Hindlimb muscle (tissue), 1 donor: ENCODE results near the gene NDUFA6. TPM values are rescaled to one million over a fixed set of nuclear protein-coding genes. Genes with fewer than 3 reads are reported as not detected.
A peak's percentile ranks its signal among the peaks of the same experiment; 100 is the strongest.

Source experiments
- DNase-seq: peaks from one replicate; pipeline ENCODE4 v3.0.0-alpha.2; 2013
- polyA plus RNA-seq: library from polyadenylated mRNA; unstranded; fragments of 120-200 nt; gene quantifications from one replicate; pipeline ENCODE4 v1.2.1, GENCODE V29; 2013; ENCODE audit not compliant: insufficient read length

NDUFA6 gene
- polyA plus RNA-seq, 1 donor = 75.3 TPM

GRCh38 chr22:42070517-42071422 is 19.8 kb downstream of the NDUFA6 start, which contains the start of gene NAGA:
Gene NAGA (minus strand): TSS chr22:42070812. CDS start chr22:42070297, 515 bp downstream.
- peak; percentile 97 for DNase-seq

DNA sequence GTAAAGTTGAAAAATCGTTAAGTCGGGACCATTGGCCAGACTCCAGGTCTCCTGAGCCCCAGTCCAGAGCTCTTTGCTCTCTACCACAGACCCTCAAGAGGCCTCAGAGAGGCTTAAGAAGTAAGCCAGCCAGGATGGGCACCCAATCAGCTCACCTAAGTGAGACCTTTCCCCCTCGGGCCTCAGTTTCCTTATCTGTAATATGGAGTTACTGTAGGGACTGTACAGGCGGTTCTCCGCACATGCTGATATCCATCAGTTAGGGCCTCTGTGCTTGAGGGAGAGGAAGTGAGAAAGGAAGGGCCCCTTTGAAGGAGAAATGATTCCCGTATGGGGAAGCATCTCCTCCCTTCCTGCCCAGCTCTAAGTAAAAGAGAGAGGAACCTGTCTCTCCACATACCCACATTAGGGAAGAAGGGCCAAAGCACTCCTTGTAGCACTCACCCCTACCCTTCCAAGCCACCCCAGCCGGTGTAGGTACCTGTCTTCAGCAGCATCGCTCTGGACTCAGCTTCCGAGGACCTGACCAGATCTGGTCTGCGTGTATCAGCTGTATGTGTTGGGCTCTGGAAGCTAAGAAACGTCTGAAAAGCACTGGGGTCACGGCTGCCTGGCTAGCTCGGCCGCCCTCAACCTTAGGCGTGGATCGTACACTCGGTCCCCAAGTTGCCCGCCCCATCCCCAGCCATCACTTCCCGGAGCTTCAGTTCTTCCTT is 20.6 kb downstream of the NDUFA6 start:
- no peak for DNase-seq

- no peak for DNase-seq
Measured at GRCh38 chr22:42068291-42068690, 22.3 kb downstream of the NDUFA6 start.

DNA sequence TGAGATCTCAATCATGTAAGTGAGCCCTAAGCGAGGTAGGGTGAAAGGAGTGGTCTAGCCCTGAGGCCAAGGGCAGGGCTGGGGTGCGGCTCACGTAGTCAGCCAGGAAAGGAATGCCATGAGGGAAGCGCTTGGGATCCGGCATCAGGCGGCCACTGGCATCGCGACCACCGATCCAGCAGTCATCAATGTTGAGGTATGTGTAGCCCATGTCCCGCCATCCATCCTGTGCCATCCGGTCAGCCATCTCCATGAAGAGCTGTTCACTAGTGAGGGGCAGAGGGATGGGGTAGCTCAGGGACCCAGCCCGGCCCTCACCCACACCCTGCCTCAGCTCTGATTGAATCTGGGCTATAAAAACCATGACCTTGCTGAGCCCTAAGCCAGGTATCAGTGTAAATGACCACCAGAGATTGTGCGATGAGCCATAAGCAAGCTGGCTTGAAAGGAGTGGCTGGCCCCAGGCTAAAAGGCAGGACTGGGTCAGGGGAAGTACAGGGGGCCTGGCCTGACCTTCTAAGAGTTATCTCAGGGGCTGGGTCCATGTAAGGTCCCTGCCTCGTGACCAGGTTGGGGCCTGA is 22.8 kb downstream of the NDUFA6 start:
- DNase-seq = no peak

- no peak for DNase-seq
Measured at GRCh38 chr22:42066937-42067336, 23.6 kb downstream of the NDUFA6 start.

DNA sequence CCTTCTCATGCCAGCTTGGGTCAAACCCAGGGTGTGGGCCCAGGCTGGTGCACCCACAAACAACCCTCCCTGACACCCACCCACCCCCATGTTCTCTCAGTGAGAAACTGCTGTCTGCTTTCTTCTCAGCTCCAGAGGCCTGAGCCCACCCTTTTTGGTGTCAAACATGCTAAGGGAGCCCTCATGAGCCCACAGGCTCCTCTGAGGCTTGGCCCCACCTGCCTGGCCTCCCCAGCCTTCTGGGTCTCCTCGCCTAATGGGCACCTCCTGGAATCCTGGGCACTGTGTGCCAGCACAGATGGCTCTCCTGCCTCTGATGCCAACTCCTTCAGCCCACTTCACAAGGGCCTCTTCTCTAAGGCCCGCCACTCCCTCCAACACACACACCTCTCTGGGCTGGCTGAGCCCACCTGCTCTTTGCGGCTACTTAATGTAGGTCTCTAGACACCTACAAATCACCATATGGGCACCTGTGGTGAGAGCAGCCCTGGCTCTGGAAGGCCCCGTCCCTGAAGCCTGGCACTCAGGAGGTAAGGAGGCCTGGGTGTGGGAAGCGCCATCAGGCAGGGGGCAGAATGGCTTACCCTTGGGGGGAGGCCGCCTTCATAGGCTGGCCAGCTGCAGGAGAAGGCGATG is 24.3 kb downstream of the NDUFA6 start:
- no peak for DNase-seq

GRCh38 chr22:42065438-42066125 is 25.0 kb downstream of the NDUFA6 start:
- no peak for DNase-seq

GRCh38 chr22:42064629-42065028 is 25.9 kb downstream of the NDUFA6 start:
- DNase-seq = no peak

DNA sequence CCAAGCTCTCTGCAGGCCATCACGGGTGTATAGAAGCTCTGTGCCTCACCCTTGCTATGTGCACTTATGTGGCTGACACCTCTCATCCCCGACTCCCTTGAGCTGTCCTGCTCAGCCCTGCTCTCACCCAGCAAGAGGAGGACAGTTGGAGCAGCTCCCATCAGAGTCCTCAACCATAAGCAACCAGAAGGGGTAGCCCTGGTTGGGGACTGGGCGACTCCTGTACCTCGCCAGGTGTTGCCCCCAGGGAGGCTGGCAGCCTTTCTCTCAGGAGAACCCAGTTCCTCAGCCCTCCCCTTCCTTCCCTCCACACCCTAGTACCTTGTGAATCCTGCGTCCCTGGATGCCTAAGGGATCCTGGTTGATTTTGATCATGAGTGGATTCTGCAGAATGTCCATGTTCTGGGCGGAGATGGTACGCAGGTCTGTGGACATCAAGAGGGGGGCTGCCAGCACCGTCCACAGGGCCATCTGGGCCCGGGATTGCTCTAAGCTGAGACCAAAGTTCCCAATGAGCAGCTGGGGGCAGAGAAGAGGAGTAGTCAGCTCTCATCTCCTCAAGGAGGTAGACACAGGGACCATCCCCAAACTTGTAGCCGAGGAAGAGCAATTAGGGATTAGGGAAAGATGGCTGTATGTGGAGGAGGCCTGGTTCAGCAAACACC is 27.9 kb downstream of the NDUFA6 start:
- DNase-seq = no peak

DNA sequence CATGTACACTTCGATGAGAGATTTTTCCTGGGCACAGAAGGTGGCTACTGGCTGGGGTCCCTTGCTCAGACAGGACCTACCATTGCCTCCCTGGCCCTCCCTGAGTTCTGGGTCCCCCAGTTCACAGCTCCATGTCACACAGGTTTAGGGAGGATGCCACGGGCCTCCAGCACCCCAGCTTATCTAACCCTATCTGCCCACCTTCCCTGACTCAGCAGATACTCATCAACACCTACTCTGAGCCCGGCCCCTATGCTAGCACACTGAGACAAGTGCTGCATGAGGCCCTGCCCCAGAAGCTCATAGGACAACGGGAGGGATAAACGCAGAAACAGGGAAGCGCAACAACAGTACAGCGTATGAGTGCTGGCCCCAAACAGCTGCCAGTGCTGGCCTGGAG is 29.5 kb downstream of the NDUFA6 start:
- DNase-seq = no peak

GRCh38 chr22:42060489-42060888 is 30.1 kb downstream of the NDUFA6 start:
- no peak for DNase-seq

- no peak for DNase-seq
Measured at GRCh38 chr22:42056757-42057511, 33.6 kb downstream of the NDUFA6 start.

DNA sequence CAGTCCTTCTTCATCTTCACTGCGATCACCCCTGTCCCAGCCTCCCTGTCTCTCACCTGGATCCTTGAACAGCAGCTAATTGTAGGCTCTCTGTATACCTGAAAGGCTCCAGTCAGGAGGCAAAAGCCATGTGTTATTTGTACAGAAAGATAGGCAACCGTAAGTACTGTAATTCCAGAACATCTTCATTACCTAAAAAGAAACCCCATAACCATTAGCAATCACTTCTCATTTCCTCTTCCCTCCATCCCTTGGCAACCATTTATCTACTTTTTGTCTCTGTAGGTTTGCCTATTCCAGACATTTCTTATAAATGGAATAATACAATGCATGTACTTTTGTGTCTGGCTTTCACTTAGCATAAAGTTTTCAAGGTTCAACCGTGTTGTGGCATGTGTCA is 37.8 kb downstream of the NDUFA6 start:
- no peak for DNase-seq

DNA sequence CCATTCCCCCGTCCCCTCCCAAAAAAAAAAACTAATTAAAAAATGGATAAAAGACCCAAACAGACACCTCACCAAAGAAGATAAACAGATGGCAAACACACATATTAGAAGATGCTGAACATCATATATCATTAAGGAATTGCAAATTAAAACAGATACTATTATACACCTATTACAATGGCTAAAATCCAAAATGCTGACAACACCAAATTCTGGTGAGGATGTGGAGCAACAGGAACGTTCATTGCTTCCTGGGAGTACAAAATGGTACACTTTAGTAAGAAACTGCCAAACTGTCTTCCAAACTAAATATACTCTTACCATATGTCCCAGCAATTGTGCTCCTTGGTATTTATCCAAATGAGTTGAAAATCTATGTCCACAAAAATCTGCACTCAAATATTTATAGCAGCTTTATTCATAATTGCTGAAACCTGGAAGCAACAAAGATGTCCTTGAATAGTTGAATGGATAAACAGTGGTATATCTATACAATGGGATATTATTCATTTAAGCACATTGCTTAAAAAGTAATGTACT is 39.9 kb downstream of the NDUFA6 start:
- DNase-seq = no peak

GRCh38 chr22:42041784-42042183 is 48.8 kb downstream of the NDUFA6 start:
- no peak for DNase-seq

DNA sequence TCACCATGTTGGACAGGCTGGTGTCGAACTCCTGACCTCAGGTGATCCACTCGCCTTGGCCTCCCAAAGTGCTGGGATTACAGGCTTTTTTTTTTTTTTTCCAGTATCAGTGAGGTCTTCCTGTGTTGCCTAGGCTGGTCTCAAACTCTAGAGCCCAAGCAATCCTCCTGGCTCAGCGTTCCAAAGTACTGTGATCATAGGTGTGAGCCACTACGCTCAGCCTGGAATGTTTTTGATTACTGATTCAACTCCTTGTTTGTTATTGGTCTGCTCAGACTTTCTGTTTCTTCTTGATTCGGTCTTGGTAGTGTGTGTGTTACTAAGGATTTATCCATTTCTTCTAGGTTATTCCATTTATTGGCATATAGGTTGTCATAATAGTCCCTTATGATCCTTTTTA is 51.3 kb downstream of the NDUFA6 start:
- DNase-seq = no peak
